NCI-H524 treated with DMSO at 0.1 percent for 48 hours (cell line): ENCODE results near the gene SLC34A3.

ENCODE experiments used
- DNase-seq: peaks from one replicate; lab custom pipeline; 2025; lab: John Stamatoyannopoulos, UW

The SLC34A3 gene

GRCh38 chr9:137230705-137231371 is at the start of gene SLC34A3:
Gene SLC34A3 (plus strand): TSS chr9:137230901. CDS start chr9:137231703, 802 bp downstream.
- DNase-seq, result no peak

DNA sequence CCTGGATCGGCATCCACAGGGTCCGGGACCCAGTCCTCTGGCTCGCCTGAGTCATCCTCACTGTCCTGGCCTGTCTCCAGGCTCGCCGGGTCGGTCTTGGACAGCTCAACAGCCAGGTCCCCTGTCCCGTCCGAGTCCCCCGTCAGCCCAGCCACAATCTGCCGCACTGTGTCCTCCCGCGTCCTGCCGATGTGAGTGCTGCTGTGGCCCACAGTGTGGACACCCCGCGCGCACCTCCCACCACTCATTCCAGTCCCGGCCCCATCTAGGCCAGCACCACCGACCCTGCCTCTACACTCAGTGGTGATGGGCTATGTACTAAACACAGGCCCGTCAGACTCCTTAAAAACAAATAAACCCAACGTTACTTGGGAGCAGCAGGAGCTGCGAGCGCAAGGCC is 49.0 kb upstream of the SLC34A3 start:
- DNase-seq, result no peak

GRCh38 chr9:137182836-137183235 is 47.9 kb upstream of the SLC34A3 start:
- no peak for DNase-seq

DNA sequence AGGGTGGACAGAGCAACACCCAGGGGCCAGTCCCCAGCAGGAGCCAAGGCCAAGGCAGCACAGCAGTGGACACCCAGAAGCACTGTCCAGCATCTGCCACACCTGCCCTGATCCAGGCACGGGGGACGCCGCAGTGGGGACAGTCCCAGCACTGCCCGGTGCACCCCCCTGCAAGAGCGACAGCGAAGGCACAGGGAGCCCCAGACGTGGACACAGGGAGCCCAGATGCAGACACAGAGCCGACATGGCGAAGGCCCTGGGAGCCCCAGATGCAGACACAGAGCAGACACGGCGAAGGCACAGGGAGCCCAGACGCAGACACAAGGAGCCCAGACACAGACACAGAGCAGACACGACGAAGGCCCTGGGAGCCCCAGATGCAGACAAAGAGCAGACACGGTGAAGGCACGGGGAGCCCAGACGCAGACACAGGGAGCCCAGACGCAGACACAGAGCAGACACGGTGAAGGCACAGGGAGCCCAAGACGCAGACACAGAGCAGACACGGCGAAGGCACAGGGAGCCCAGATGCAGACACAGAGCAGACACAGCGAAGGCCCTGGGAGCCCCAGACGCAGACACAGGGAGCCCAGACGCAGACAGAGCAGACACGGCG is 46.6 kb upstream of the SLC34A3 start:
- DNase-seq, result no peak

DNA sequence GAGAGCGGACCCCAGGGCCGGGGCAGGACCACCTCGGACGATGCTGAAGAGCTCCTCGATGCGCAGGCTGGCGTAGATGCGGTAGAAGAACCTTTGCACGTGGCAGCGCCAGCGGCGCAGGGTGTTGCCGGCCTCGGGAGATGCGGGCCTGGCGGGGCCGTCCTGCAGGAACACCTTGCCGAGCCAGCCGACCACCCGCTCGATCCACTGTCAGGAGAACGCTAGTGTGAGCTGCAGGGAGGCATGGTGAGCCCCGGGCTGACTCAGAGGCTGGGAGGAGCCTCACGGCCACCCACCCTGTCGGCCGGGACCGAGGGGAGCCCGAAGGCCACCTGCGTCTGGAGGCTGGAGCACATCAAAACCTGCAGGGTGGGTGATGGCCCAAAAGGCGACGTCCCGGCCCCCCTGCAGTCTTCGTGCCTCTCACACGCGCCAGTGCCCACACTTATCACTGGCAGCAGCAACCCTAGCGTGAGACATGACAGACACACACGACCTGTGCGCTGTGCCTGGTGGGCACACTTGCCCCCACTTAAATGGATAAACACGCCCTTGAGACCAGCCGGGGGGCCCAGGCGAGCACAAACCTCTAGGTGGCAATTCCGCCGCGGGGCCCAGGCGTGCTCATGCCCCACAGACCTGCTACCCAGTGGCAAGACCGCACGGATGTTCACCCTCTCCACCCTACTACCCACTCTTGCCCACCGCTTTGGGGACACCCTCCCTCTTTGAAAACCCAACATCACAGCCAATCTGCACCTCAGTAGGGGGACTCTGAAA is 45.6 kb upstream of the SLC34A3 start:
- no peak for DNase-seq

GRCh38 chr9:137185921-137186320 is 44.8 kb upstream of the SLC34A3 start:
- no peak for DNase-seq

- DNase-seq, result no peak
These were observed 44.3 kb upstream of the SLC34A3 start for GRCh38 chr9:137186385-137186784.

GRCh38 chr9:137187386-137187785 is 43.3 kb upstream of the SLC34A3 start:
- DNase-seq, result no peak

DNA sequence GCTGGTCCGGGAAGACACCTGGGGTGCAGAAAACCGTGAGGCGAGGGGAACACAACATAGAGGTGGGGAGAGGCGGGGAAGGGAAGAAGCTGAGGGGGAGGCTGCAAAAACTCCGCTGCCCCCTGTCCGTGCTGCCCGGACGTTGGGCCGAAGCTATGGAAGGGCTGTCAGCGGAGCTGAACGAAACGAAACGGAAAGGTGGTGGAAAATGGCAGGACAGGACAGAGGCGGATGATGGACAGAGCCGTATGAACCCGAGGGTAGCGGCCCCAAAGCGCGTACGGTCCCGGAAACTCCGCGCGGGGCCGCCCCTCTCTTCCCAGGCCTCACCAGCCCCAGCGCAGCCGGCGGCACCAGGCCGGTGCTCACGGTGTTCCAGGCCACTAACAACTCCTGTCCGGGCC is 42.6 kb upstream of the SLC34A3 start:
- no peak for DNase-seq

- peak; percentile 30 for DNase-seq
These were observed 42.0 kb upstream of the SLC34A3 start, which contains the start of the genes ANAPC2 and SSNA1 for GRCh38 chr9:137188490-137189296. Gene ANAPC2 (minus strand): TSS chr9:137188560. CDS start chr9:137188532, 28 bp downstream. Gene SSNA1 (plus strand): TSS chr9:137188676. CDS start chr9:137188727, 51 bp downstream.

DNA sequence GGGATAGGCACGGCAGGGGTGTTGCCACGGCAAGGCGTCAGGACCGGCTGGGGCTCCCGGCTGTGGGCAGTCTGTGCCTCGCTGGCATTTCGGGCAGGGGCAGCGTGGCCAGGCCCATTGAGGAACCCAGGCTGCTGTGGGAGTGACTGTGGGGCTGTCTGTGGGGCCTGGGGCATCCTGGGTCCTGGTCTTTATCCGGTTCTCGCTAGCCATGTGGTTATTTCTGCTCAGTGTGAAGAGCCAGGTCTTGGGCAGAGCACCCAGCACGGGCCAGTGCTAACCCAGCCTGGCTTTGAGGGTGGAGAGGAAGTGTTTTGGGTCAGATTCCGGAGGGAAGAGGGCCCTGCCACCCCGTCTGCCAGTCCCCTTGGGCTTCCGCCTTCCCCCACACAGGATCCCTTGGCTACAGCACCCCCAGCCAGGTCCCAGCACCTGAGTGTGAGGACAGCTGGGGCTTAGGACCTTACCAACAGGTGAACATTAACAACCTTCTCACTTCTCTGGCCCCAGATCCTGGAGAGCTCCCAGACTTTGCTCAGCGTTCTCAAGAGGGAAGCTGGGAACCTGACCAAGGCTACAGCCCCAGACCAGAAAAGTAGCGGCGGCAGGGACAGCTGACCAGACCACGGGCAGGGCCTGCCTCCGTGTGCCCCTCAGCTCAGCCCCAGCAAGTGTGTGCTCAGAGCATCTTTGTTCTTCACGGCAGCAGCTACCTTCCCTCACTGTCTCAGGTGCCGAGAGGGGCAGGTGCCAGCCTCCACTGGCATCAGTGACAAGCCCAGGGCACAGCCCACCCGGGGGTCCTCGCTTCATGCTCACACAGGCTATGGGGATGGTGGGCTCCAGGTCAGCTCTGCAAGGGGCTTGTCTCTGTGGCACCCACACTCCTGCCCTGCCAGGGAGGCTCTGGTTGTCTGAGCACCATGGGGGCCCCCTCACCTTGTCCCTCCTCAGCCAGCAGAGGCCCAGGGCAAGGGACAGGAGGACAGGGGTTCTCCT is 41.1 kb upstream of the SLC34A3 start:
- DNase-seq, result no peak

DNA sequence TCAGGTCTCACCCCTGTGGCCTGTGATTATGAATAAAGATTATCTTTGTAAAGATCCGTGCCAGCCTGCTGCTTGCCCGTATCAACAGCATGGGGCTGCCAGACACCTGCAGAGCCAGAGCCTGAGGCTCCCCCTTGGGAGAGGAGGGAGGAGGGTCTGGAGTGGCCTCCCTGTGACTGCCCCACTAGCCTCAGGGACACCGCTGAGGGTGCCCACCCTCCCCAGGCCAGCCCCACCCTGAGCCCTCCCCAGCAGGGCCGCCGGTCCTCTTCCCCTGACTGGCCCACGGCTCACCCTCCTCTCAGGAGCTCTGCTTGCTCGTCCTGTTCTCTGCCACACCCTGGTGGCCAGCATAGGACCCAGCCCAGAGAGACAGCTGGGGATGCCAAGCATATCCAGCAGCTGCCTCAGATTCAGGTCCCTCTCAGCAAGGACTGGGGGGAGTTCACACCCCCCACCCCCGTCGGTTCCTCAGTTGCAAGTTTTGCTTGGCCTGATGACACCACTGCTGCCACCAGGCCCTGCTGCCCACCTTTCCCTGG is 40.3 kb upstream of the SLC34A3 start:
- DNase-seq, result no peak

GRCh38 chr9:137191245-137191644 is 39.5 kb upstream of the SLC34A3 start:
- DNase-seq, result no peak

DNA sequence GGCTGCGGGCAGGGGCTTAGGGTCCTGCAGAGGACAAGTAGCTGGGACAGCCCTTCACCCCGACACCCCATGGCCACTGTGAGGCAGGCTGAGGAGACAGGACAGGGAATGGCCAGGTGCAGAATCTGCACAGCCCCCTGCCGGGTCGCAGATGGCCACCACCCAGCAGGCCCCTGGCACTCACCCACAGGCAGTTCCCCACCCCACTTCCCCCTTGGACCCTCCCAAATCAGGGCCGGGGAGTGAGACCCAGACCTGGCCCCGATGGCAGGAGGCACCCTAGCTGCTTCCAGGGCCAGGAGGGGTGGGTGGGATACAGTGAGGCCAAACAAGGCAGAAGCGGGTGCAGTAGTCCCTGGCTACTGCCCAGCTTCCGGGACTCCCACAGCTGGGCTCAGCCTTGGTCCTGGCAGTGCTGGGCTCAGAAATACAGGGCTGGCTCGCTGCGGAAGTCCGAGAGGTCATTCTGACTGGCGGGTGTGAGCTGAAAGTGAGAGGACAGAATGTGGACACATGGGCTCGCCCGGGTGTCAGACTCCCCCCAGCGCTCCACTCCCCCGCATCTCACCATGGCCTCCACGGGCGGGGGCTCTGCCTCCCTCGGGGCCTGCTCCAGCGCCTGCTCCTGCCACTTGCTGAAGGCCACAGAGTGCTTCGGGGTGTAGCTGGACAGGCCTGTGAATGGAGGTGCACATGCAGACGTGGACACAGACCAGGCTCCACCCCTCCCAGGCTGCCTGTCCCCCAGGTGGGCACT is 38.8 kb upstream of the SLC34A3 start:
- no peak for DNase-seq

DNA sequence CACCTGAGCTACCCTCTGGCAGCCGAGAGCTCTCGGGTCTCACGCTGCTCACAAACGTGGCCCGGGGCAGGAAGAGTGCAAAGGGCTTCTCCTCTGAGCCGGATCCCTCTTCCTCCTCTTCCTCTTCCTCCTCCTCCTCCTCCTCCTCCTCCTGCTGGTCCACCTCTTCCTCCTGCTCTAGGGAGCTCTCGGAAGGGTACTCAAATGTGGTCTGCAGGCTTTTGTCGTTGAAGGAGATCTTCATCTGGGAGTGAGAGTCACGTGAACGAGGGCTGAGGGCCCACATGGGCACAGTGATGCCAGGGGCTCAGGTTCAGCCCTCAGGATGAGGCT is 38.3 kb upstream of the SLC34A3 start:
- no peak for DNase-seq

- DNase-seq, result no peak
These were observed 37.8 kb upstream of the SLC34A3 start for GRCh38 chr9:137192859-137193258.

GRCh38 chr9:137193771-137194170 is 36.9 kb upstream of the SLC34A3 start:
- no peak for DNase-seq

DNA sequence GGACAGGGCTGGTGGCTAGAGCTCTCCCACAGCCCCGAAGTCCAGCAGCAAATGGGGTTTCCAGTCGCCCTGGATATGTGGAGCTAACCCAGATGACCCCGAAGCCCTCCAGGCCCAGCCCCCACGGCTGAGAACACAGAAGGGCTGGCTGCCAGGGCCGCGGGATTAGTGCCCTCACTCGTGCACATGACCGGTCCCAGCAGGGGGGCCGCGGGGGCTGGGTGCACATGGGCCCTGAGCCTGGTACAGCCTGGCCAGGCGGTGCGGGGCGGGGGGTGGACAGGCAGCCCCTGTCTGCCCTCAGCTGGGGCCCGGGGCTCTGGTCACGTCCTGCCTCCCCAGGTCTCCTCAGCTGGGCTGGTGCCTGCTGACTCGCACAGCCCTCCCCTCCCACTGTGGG is 36.3 kb upstream of the SLC34A3 start:
- DNase-seq, result no peak

DNA sequence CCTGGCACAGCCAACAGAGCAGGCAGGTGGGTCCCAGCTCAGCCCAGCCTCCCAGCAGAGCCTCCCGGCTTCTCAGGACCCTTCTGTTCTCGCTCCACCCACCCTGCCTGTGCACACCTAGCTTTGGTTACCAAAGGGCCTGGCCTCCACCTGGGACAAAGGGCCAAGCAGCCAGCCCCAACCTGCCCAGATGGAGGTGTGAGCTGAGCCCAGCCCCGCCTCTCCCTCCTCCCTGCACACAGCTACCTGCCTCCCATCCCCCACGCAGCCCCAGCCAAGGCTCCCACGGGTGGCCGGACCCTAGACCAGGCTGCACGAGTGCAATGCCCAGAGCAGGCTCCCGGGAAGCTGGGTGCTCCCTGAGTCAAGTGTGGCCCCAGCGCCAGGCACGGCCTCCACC is 35.8 kb upstream of the SLC34A3 start:
- DNase-seq, result no peak
